ENCODE data around the gene NSMF. TPM values are rescaled to one million over a fixed set of nuclear protein-coding genes. Genes with fewer than 3 reads are reported as not detected.

Gene NSMF
- total RNA-seq, 1 donor from 2014 or later, result 11.5 TPM

GRCh38 chr9:137493364-137494103 lies 34.4 kb upstream of the NSMF start:
- DNase-seq (ENCODE audit: missing footprints) (no peak), ATAC-seq (peak; percentile 11)
- intact Hi-C loops (cut with DNase I), result no loop called here

GRCh38 chr9:137492464-137493363 lies 33.6 kb upstream of the NSMF start:
- no peak for DNase-seq (ENCODE audit: missing footprints)
- no peak for ATAC-seq
- intact Hi-C loops (cut with DNase I), result no loop called here

- intact Hi-C loops (cut with DNase I), result no loop called here
- ATAC-seq (no peak), DNase-seq (ENCODE audit: missing footprints) (no peak)
Observed at GRCh38 chr9:137491735-137492432, 32.8 kb upstream of the NSMF start.

- no peak for ATAC-seq
- DNase-seq (ENCODE audit: missing footprints), result no peak
- intact Hi-C loops (cut with DNase I), result no loop called here
Observed at GRCh38 chr9:137490532-137491186, 31.5 kb upstream of the NSMF start.

- DNase-seq (ENCODE audit: missing footprints), result no peak
- intact Hi-C loops (cut with DNase I), result no loop called here
- no peak for ATAC-seq
Observed at GRCh38 chr9:137488906-137489305, 29.8 kb upstream of the NSMF start.

- intact Hi-C loops (cut with DNase I), result no loop called here
- ATAC-seq (no peak), DNase-seq (ENCODE audit: missing footprints) (no peak)
Observed at GRCh38 chr9:137488327-137488653, 29.2 kb upstream of the NSMF start.

GRCh38 chr9:137487454-137488326 lies 28.6 kb upstream of the NSMF start:
- DNase-seq (ENCODE audit: missing footprints) (peak; percentile 46), ATAC-seq (peak; percentile 20)
- intact Hi-C loops (cut with DNase I), result no loop called here

GRCh38 chr9:137486545-137487453 lies 27.7 kb upstream of the NSMF start:
- ATAC-seq, result no peak
- intact Hi-C loops (cut with DNase I), result no loop called here
- DNase-seq (ENCODE audit: missing footprints), result no peak

- intact Hi-C loops (cut with DNase I), result no loop called here
- DNase-seq (ENCODE audit: missing footprints) (no peak), ATAC-seq (no peak)
Observed at GRCh38 chr9:137486141-137486490, 27.0 kb upstream of the NSMF start.

- no peak for DNase-seq (ENCODE audit: missing footprints)
- intact Hi-C loops (cut with DNase I), result no loop called here
- ATAC-seq, result no peak
Observed at GRCh38 chr9:137485343-137486140, 26.4 kb upstream of the NSMF start.

GRCh38 chr9:137484551-137485315 lies 25.6 kb upstream of the NSMF start:
- DNase-seq (ENCODE audit: missing footprints) (no peak), ATAC-seq (no peak)
- intact Hi-C loops (cut with DNase I), result no loop called here

GRCh38 chr9:137482094-137482781 lies 23.1 kb upstream of the NSMF start:
- ATAC-seq (peak; percentile 41), DNase-seq (ENCODE audit: missing footprints) (no peak)
- intact Hi-C loops (cut with DNase I), result no loop called here

- DNase-seq (ENCODE audit: missing footprints) (no peak), ATAC-seq (no peak)
- intact Hi-C loops (cut with DNase I), result no loop called here
Observed at GRCh38 chr9:137480686-137481683, 21.9 kb upstream of the NSMF start.

All from Right ventricle myocardium inferior (tissue), 1 donor.